Right forelimb (tissue), 1 donor: Measurements from ENCODE around the gene PHLPP2.

ENCODE experiments used
- DNase-seq: peaks from one replicate; pipeline ENCODE4 v3.0.0-alpha.2; 2018

The PHLPP2 gene

DNA sequence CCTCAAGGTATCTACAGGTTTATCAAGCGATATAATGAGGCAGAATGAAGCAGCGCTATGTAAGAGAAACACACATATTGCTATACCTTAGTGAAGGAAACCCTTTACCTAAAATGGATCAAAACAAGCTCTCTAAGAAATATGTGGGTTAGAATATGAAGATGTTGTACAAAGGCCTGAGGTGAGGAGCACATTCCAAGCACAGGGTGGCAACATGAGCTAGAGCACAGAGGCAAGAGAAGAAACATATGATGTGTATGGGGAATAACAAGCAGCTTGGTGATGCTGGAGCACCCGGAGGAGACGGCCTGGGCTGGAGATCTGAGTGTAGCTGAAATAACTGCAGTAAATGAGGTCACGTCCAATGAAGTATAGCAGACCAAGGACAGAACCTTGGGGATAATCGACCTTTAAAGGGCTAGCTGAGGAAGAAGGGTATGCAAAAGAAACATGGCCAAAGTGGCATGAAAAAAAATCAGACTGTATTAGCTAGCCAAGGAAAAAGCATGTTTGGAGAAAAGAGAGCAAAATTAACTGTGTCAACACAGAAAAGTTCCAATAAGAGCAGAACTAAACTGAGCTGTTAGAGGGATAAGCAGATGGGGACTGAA, 54.5 kb downstream of the PHLPP2 start:
- no peak for DNase-seq

GRCh38 chr16:71666928-71667707, 57.4 kb downstream of the PHLPP2 start:
- DNase-seq: no peak

- no peak for DNase-seq
These were observed 58.2 kb downstream of the PHLPP2 start for GRCh38 chr16:71666264-71666663.

- no peak for DNase-seq
These were observed 65.0 kb downstream of the PHLPP2 start for GRCh38 chr16:71659471-71659870.

DNA sequence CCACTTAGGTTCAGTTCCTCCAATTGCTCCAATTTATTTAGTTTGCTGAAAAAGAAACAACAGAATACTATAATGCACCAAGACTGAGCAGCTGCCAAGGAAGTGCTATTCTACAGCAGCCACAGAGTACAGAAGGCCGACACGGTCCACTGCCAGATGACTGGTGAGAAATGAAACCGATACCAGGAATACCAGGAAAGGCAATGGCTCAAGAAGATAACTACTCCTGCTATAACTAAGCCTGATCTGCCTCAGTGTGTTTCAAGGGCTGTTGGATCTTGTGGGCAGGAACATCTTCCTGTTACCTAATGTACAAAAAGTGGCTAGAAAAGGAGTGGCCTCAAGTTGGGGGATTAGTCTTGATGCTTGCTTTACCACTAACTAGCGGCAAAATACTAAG, 65.7 kb downstream of the PHLPP2 start:
- no peak for DNase-seq

GRCh38 chr16:71649704-71650103, 74.8 kb downstream of the PHLPP2 start:
- DNase-seq: no peak

DNA sequence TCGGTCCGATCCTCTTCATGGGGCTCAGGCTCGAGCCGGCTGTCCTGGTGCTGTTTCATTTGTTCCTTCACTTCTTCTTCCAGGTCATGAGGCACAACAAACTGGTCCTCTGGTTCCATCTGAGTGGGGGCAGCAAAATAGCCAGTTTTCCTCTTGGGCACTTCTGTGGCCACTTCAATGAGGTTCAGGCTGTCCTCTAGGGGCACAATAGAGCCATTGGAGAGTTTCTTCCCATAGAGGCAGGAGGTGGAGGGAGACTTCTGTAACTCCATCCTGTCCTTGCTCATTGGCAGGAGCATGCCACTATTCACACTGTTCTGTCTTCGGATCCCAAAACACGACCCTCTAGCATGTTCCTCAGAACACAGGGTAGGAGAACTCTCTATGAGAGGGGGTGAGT, 75.6 kb downstream of the PHLPP2 start:
- no peak for DNase-seq

- DNase-seq: no peak
These were observed 76.3 kb downstream of the PHLPP2 start for GRCh38 chr16:71648162-71648561.

GRCh38 chr16:71647391-71647790, 77.1 kb downstream of the PHLPP2 start:
- no peak for DNase-seq

DNA sequence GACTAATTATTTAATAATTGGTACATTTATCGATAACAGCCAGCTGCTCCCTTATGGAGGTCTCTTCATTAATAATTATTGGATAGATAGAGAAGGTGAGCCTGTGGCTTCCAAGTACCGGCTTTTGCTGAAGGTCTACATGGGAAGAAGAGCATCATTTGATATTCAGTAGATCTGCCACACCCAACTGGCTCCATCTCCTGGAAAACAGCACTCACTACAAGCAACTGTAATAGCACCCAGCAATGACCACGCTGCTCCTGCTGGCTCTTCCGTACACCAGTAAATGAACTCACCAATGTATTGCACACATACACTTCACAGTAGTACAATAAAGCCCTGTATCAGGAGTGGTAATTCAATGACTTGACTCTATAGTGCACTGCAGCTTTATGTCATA, 79.1 kb downstream of the PHLPP2 start:
- DNase-seq: no peak

DNA sequence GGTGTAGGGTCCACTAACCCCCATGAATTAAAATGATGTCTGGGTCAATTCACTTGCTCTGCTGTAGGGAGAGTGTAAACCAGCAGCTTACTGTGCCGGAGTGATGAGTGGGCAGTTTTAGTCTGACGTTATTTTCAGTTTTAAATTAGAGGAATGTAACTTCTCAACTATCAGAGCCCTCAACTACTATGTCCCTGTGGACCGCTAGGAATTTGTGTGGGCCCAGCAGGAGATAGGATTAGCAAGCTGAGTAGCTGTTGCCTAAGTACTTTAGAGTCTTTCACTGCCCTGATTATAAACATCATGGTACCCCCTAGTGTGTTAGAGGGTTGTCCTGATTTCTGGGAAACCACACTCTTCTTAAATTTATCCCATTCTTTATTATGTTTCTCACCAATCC, 87.1 kb downstream of the PHLPP2 start:
- DNase-seq: no peak

GRCh38 chr16:71635632-71636031, 88.9 kb downstream of the PHLPP2 start:
- DNase-seq: no peak

DNA sequence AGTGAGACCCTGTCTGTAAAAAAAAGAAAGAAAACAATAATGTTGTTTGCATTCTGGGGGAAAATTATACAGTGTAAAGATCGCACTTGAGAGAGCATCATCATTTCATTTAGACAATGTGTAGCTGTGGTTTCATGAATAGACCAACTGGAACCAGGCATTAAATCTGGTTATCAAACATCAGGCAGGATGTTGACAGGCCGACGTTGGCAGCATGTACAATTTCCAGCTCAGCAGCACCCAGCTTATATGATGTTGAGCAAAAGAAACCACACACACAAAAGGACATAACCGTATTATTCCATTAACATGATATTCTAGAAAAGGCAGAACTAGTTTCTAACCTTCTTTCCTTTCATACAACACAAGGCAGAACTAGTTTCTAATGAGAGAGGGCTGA, 92.7 kb downstream of the PHLPP2 start:
- DNase-seq: no peak

DNA sequence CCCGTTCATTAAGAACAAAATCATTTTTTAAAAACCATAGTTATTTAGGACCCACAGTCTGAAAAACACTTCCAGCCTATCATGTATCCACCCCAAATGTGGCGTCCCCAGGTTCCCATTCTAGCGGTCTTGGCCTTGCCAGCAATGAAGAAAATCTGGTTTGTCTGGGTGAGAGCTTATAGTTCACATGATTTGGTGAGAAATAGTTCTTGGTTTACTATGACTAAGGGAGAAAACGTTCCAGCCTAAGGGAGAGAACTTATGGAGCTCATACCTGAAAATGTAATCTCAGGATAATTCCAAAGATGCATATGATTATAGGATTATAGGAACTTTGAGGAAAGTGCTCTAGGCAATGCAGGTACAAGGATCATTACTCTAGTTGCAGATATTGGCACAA, 93.7 kb downstream of the PHLPP2 start:
- no peak for DNase-seq

DNA sequence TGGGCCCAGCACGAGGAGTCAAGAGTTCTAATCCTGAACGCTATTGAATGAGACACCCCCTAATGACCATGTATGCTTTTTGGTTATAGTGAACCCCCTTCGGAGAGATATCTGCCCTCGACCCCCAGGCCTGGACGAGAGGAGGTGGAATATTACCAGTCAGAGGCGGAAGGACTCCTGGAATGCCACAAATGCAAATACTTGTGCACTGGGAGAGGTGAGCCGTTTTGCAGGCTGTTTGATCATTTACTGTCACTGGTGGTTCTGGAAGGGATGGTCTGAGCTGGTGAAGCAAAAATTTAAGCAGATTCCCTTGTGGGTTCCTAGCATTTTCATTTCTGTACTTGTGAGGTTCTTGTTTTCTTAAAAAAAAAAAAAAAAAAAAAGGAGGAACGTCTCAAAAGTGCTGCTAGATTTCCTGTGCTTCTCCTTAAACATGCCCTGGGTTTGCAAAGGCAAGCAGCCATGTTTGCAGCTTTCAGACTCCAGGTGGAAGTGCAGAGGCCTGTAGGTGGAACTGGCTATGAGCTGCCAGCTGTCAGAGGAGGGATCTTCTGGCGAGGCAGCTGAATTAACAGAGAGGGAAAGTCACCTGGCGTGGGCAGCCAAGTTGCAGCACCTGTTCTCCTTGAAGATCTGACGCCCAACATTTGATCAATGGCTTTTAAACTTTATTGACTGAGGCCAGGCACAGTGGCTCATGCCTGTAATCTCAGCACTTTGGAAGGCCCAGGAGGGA, 95.1 kb downstream of the PHLPP2 start:
- no peak for DNase-seq

DNA sequence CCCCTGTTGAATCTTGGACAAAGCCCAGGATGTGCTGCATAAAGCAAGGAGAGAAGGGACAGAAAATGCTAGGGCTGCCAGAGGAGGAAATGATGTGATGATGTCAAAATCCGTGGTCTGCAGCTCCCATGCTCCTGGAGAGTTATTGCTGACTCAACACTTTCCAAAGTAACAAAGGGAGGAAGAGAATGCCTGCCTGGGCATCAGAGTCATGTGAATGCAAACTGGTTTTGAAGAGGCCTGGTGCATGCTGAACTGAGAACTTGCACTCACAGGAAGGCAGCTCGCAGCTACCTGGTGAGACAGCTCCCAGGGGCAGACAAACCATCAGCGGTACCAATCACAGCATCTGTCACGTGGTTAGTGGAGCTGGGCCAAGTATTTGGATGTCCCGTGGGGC, 95.7 kb downstream of the PHLPP2 start:
- DNase-seq: no peak

DNA sequence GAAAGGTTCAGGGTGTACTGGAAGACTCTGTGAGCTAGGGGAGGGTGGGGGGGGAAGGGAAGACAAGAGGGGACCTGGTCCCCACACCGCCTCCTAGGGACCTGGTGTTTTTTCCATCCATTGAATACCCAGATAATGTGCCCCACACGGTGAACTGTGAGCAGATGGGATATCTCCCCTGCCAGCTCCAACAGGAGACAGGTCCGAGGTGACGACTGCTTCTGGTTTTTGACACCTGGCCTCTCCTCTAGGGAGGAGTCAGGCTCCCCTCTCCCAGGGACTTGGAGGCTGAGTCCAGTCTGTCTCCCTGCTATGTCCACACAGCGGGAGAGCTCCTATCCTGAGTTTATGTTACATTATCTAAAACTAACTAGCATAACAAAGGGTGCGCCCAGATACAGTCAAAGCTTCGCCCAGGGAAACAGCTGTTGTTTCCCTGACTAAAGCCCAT, 96.7 kb downstream of the PHLPP2 start:
- DNase-seq: no peak

- no peak for DNase-seq
These were observed 97.7 kb downstream of the PHLPP2 start for GRCh38 chr16:71626858-71627213.

DNA sequence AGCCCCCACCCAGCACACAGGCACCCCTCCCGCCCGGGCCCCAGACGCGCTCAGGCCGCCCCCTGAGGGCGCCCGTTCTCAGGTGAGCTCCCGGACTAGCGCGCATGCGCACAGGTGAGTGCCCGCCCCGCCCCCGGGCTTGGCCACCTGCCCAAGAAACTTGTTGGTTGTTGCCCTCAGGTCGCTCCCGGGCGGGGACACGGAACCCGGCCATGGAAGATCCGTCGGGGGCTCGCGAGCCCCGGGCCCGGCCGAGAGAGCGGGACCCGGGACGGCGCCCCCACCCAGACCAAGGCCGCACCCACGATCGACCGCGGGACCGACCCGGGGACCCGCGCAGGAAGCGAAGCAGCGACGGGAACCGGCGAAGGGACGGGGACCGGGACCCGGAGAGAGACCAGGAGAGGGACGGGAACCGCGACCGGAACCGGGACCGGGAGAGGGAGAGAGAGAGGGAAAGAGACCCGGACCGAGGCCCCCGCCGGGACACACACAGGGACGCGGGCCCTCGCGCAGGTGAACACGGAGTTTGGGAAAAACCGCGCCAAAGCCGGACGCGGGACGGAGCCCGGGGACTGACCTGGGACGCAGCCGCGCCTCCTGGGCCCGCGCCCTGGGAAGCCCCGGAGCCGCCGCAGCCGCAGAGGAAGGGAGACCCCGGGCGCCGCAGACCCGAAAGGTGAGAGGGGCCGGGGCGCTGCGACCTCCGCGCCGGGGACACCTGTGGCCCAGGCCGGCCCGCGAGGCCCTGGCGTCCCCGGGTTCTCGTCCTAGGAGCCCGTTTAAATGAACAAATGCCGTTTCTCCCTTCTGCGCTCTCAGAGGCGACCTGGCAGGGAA, 98.3 kb downstream of the PHLPP2 start, which contains the start of gene MARVELD3:
MARVELD3 (plus strand) TSS at position 167 of the 840 bp plus-strand sequence; CDS start at position 213, 46 bp downstream.
- DNase-seq: no peak

- DNase-seq: no peak
These were observed 99.2 kb downstream of the PHLPP2 start for GRCh38 chr16:71625113-71625850.

DNA sequence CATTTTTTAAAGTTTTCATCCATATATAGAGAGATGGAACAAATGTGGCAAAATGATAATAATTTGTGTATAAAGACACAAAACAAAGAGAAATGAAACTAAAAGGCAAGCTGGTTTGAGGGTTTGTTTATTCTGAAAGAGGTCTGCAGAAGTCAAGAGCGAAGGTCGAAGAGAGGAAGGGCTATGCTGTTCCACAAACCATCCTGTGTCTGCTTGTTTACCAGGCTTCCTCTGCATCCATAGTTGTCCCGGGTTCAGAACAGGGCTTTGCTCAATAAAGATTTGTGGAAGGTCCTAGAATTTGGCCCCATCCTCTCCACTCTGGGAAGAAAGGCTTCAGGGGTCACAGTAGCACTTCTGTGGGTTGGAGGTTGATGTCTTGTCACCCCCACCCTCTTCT, 100.9 kb downstream of the PHLPP2 start:
- DNase-seq: no peak

- DNase-seq: no peak
These were observed 102.4 kb downstream of the PHLPP2 start for GRCh38 chr16:71622088-71622487.
